Endothelial cell of umbilical vein (primary cell): ENCODE data around the gene ZNF141.

Source experiments
- CTCF ChIP-seq, 2 donors: IDR thresholded peaks; 1 replicate in 1 of 2; 2 replicates in 1 of 2; pipeline ENCODE4 v1.5.1; 2011; ENCODE audit warnings: low read length in 2 of 2, mild to moderate bottlenecking in 2 of 2, moderate library complexity in 2 of 2, control low read depth in 1 of 2, inconsistent platforms in 1 of 2, low read depth in 1 of 2; ENCODE audit not compliant: insufficient read depth in 1 of 2; ENCODE audit errors: extremely low read depth in 1 of 2
- EZH2 ChIP-seq: IDR thresholded peaks from 2 replicates; pipeline ENCODE4 v1.6.1; 2012; ENCODE audit warnings: borderline replicate concordance, low read depth, mild to moderate bottlenecking, moderate library complexity, low read length, inconsistent platforms; ENCODE audit not compliant: severe bottlenecking
- JUN ChIP-seq: IDR thresholded peaks from 2 replicates; pipeline ENCODE4 v1.6.1; 2011; ENCODE audit warnings: borderline replicate concordance, low read depth; ENCODE audit not compliant: insufficient read length, insufficient read depth
- MAX ChIP-seq: IDR thresholded peaks from 2 replicates; pipeline ENCODE4 v1.6.1; 2011; ENCODE audit not compliant: insufficient read depth, insufficient read length
- POLR2A ChIP-seq: IDR thresholded peaks from 2 replicates; pipeline ENCODE4 v1.6.1; 2012; ENCODE audit warnings: low read depth, mild to moderate bottlenecking, control low read depth, low read length
- POLR2AphosphoS5 ChIP-seq: IDR thresholded peaks from 2 replicates; pipeline ENCODE4 v1.6.1; 2012; ENCODE audit warnings: low read depth, mild to moderate bottlenecking, control low read depth, low read length, moderate library complexity; ENCODE audit not compliant: insufficient read depth

- no peak for TF ChIP-seq POLR2AphosphoS5
- TF ChIP-seq CTCF (IDR thresholded peaks at IDR 0.05; ENCODE audit: extremely low read depth in 1 of 2, insufficient read depth in 1 of 2, low read depth in 1 of 2, low read length in 2 of 2): no peak
- TF ChIP-seq MAX: no peak
- no peak for TF ChIP-seq POLR2A
- TF ChIP-seq EZH2: no peak
- no peak for TF ChIP-seq JUN
These were observed 27.8 kb upstream of the ZNF141 start for GRCh38 chr4:309807-310206.
